Coronary artery (tissue), 2 donors: Measurements from ENCODE around the gene KIR2DL1.
"Not testable (repeated sequence)": the region's sequence is repeated elsewhere in the genome, so short reads cannot be mapped to it uniquely, and the experiment has no call there.

Experiments
- DNase-seq: peaks from one replicate; pipeline ENCODE4 v3.0.0-alpha.2; 2017; ENCODE audit warnings: low spot score
- H3K27ac ChIP-seq, 2 donors: fragments of 200-600 bp; sonication (generic); one replicate each; pipeline ENCODE4 v1.5.1; 2016 to 2019
- H3K4me3 ChIP-seq: fragments of 200-600 bp; sonication (generic); 2 replicates; pipeline ENCODE4 v1.5.1; 2016; ENCODE audit warnings: mild to moderate bottlenecking, moderate library complexity
- TF ChIP-seq, protein P1 (sequence below): fragments of 200-600 bp; sonication (generic); IDR thresholded peaks from one replicate; pipeline ENCODE4 v1.5.1; 2019; ENCODE audit warnings: antibody characterized with exemption

KIR2DL1 gene

DNA sequence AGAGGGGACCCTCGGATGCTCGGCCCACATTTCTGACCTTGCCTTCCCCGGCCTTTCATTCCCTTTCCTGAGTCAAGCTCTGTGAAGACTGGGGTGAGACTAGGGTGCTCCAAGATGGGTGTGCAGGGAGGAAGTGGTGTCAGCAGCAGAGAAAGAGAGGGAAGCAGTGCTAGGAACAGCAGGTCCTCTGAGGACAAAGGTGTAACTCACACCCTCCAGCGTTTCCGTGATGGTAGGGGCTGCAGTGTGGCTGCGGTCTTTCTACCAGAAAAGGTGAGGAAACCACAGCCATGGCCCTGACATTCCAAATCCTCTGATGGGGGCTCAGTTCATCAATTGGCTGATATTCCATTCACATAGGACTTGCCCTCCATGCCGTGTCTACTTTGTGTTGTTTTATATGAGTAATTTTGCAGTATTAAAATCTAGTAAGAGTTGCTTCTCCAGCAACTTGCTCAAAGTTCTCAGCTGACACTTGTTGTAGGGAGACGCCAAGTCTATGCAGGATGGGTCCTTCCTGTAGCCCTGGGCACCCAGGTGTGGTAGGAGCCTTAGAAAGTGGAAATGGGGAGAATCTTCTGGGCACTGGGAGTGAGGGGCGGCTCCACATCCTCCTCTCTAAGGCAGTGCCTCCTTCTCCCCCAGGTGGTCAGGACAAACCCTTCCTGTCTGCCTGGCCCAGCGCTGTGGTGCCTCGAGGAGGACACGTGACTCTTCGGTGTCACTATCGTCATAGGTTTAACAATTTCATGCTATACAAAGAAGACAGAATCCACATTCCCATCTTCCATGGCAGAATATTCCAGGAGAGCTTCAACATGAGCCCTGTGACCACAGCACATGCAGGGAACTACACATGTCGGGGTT, 48.3 kb downstream of the KIR2DL1 start:
- Histone ChIP-seq H3K27ac (no peak overlapping the region), H3K4me3 (no peak overlapping the region)
- TF ChIP-seq, protein P1, sequence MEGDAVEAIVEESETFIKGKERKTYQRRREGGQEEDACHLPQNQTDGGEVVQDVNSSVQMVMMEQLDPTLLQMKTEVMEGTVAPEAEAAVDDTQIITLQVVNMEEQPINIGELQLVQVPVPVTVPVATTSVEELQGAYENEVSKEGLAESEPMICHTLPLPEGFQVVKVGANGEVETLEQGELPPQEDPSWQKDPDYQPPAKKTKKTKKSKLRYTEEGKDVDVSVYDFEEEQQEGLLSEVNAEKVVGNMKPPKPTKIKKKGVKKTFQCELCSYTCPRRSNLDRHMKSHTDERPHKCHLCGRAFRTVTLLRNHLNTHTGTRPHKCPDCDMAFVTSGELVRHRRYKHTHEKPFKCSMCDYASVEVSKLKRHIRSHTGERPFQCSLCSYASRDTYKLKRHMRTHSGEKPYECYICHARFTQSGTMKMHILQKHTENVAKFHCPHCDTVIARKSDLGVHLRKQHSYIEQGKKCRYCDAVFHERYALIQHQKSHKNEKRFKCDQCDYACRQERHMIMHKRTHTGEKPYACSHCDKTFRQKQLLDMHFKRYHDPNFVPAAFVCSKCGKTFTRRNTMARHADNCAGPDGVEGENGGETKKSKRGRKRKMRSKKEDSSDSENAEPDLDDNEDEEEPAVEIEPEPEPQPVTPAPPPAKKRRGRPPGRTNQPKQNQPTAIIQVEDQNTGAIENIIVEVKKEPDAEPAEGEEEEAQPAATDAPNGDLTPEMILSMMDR = no peak
- DNase-seq = no peak

DNA sequence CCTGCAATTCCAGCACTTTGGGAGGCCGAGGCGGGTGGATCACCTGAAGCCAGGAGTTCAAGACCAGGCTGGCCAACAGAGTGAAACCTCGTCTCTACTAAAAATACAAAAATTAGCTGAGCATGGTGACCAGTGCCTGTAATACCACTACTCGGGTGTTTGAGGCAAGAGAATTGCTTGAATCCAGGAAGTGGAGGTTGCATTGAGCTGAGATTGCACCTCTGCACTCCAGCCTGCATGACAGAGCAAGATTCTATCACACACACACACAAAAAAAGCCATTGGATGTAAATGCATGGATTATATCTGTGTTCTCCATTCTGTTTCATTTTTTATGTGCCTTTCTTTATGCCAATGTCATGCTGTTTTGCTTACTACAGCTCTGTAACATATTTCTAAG, 54.8 kb downstream of the KIR2DL1 start:
- not testable (repeated sequence) for H3K27ac ChIP-seq, DNase-seq, H3K4me3 ChIP-seq

DNA sequence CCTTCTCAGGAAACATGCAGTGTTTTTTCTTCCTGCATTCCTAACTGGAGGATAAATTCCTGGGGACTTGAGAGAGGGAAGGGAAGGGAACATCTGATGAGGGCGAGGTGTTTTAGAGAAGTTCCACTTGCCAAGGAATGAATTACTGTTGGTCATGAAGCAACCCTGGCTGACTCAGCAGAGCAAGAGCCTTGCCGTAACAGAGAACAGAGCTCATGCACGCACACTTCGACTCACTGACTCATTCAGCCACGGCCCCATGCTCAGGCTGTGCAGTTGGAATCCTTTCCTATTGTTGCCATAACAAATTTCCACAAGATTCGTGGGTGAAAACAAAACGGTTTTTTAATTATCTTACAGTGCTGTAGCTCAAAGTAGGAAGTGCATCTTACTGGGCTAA, 55.7 kb downstream of the KIR2DL1 start:
- H3K4me3 ChIP-seq, H3K27ac ChIP-seq, DNase-seq: not testable (repeated sequence)

DNA sequence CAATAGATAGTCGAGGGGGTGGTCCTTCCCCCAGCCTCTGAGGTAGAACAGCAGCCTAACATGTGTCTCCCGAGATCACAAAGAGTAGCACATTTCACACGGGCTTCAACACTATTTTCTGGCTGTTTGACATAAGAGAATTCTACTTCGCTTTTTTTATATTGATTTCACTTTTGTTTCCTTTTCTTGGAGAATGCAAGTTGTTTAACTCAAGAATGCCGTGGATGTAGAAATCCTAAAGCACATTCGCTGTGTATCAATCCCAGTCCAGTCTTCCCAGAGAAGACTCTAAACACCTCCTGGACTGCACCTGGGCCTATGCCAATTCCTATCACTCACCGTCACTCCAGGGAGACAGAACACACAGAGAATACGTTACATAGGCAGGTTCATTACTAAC, 58.5 kb downstream of the KIR2DL1 start:
- DNase-seq, H3K4me3 ChIP-seq, H3K27ac ChIP-seq: not testable (repeated sequence)

DNA sequence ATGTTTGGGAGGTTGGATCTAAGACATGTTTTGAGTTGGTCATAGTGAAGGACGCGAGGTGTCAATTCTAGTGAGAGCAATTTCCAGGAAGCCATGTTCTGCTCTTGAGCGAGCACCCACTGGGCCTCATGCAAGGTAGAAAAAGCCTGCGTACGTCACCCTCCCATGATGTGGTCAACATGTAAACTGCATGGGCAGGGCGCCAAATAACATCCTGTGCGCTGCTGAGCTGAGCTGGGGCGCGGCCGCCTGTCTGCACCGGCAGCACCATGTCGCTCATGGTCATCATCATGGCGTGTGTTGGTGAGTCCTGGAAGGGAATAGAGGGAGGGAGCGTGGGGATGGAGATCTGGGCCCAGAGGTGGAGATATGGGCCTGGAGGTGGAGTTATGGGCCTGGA, 62.9 kb downstream of the KIR2DL1 start, which contains the start of gene KIR2DS4:
TSS of gene KIR2DS4 (plus strand) at position 181 of the 400 bp plus-strand sequence.
- not testable (repeated sequence) for H3K27ac ChIP-seq, DNase-seq, H3K4me3 ChIP-seq
